ENCODE data around the gene TIAM2.

GRCh38 chr6:155122199-155122950, 127.3 kb downstream of the TIAM2 start:
- no peak for TF ChIP-seq POLR2A (IDR thresholded peaks at IDR 0.05)
- TF ChIP-seq, protein P1, sequence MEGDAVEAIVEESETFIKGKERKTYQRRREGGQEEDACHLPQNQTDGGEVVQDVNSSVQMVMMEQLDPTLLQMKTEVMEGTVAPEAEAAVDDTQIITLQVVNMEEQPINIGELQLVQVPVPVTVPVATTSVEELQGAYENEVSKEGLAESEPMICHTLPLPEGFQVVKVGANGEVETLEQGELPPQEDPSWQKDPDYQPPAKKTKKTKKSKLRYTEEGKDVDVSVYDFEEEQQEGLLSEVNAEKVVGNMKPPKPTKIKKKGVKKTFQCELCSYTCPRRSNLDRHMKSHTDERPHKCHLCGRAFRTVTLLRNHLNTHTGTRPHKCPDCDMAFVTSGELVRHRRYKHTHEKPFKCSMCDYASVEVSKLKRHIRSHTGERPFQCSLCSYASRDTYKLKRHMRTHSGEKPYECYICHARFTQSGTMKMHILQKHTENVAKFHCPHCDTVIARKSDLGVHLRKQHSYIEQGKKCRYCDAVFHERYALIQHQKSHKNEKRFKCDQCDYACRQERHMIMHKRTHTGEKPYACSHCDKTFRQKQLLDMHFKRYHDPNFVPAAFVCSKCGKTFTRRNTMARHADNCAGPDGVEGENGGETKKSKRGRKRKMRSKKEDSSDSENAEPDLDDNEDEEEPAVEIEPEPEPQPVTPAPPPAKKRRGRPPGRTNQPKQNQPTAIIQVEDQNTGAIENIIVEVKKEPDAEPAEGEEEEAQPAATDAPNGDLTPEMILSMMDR (IDR thresholded peaks at IDR 0.05), result no peak
- TF ChIP-seq POLR2AphosphoS5 (IDR thresholded peaks at IDR 0.05), result no peak

All from upper lobe of left lung (tissue), 4 donors.